Stimulated activated CD4-positive, alpha-beta T cell treated with anti-CD3 and anti-CD28 coated beads, Interleukin-15, amount 100 ng/mL, for 24 hours (primary cell): Measurements from ENCODE around the gene FAAH.

ENCODE experiments used
- DNase-seq: peaks from one replicate; pipeline ENCODE4 v3.0.0-alpha.2; 2020

Gene FAAH

DNA sequence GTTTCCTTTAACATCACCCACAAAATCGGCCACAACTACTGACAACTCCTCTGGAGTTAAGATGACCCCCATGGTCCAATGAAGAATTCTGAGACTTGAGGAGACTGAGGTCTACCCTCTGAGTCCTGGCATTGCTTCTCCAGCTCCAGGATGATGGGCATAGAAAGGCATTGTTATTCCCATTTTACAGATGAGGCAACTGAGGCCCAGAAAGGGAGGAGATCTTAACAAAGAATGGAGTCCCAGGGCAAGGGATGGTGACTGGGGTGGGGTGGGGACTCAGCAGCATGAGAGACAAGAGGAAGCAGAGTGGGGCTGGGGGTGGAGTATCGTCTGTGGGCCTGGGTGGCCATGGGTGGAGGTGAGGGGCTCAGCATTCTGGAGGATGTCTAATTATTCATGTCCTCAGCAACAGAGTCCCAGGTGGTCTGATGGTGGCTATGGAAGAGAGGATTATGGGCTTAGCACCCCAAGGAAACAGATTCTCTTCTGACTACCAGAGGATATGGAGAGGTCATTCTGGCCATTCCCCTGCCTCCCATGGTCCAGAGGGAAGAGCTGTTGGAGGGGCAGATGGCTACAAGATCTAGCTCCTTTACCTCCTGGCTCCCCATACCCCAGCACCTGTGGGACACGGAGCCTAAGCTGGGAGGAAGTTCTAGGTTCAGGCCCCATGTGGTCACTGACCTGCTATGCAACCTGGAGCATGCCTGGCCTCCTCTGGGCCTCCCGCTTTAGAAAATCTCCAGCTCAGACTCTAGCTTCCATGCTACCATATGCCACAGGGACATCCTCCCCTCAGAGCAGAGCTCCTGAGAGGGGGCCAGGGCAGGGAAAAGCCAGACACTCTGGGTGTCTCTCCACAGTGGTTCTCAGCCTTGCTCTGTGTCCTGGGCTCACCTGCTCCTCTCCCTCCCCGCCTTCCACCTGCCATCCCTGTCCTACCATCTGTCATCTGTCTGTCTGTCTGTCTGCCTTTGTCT lies 58.1 kb downstream of the FAAH start:
- no peak for DNase-seq

DNA sequence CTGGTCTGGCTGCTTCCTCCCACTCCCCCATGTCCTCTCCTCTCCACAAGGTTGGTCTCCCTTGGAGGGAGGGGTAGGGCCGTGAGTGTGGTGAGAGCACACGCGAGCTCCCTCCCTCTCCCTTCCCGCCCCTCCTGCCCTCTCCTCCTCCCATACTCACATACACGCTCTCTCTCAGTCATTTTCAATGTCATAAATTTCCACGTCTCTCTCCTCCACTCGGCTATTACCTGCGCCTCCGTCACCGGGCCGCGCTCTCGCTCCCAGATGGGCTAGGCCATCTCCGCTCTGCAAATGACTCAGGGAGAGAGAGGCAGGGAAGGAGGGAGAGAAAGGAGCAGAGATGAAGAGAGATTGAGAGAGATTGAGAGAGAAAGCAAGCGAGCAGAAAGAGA lies 58.8 kb downstream of the FAAH start:
- DNase-seq: no peak

GRCh38 chr1:46453449-46453848 lies 59.3 kb downstream of the FAAH start:
- DNase-seq: no peak

- no peak for DNase-seq
These were observed 61.8 kb downstream of the FAAH start for GRCh38 chr1:46455951-46456350.

DNA sequence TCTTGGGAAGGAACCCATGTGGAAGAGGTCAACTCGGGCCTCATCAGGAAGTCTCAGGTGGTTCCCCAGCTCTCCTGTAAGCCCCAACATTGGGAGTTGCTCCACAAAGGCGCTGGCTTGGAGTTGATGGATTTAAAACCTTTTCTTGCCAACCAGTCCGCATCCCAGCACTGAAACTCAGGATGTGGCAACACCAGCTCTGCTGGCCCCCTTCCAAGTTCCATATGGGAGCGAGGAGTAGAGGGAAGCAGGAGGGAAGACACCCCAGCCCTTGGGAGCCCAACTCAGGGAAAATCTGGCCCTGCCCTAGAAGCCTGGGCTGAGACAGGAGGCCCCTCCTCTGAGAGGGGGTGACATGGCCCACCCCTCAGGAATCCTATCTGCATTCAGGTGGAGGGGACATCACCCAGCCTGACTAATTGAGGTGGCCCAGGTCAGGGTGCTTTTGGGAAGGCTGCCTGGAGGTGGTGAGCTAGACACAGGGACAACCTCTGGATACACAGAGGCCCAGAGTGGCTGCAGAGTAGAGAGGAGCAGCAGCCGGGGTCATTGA lies 62.4 kb downstream of the FAAH start:
- DNase-seq: no peak

- no peak for DNase-seq
These were observed 63.1 kb downstream of the FAAH start for GRCh38 chr1:46457178-46457577.

DNA sequence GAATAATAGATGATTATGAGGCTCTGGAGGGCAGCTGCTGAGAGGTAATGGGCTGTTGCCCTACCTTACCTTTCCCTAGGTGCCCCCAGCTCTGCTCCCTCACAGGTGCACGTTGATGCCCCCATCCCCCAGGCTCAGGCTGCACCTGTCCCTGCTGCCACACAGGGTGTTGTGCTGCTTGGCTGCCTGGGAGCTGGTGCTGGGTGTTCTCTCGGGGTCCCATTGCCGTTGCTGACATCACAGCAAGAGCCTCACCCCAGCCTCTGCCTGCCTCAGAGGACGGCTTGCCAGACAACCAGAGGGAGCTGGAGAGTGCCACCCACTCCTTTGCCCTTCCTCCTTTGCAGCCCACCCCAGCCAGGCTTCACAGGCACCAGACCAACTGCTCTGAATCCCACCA lies 64.1 kb downstream of the FAAH start:
- DNase-seq: no peak

GRCh38 chr1:46458846-46459245 lies 64.7 kb downstream of the FAAH start:
- no peak for DNase-seq

DNA sequence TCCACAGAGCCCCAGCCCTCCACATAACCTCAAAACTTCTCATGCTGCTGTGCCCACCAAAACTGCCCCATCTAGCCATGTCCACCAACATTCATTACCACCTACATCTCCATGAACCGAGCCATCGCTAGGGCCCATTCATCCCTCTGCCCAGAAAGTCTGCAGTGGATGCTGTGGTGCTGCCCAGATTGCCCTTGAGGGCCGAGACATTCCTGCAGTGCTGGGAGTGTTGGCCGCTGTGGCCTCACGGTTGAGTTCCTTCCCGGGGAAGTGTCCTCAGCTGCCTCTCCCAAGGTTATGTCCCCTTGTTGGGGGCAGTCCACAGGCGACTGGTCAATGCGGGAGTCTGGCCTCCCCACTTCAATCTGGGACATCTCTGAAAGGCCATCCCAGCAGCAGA lies 65.2 kb downstream of the FAAH start:
- DNase-seq: no peak

DNA sequence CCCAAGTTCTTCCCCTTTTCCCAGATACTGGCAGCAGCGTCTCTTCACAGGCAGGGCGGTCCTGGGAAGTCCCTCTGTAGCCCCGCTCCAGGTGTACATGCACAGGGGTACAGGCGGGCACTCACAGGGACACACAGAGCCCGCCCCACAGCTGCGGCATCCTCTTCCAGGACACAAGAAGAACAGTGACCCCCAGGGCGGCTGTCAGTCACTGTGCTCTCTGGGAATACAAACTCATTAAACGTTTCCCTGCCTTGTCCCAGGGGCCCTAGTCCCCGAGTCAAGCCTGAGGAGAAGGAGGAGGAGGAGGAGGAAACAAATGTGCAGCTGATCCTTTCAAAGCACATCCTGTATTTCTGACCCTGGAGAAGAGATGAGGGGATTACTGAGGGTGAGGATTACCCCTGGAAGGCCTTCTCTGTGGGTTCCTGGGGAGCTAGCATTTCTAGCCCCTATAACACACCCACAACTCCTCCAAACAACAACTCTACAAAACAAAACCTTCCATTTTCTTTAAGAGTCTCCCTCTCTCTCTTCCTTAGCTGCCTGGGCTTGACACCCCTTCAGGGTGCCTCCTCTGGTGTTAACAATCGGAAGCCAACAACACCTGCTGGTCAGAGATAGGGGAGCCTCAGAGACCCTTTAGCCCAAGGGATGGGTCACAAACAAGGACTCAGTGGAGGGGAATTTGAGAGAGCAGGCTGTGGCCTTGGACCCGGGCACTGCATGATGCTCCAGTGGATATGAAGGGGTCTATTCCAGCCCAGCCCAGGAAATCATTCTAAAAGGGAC lies 67.1 kb downstream of the FAAH start:
- DNase-seq: no peak

DNA sequence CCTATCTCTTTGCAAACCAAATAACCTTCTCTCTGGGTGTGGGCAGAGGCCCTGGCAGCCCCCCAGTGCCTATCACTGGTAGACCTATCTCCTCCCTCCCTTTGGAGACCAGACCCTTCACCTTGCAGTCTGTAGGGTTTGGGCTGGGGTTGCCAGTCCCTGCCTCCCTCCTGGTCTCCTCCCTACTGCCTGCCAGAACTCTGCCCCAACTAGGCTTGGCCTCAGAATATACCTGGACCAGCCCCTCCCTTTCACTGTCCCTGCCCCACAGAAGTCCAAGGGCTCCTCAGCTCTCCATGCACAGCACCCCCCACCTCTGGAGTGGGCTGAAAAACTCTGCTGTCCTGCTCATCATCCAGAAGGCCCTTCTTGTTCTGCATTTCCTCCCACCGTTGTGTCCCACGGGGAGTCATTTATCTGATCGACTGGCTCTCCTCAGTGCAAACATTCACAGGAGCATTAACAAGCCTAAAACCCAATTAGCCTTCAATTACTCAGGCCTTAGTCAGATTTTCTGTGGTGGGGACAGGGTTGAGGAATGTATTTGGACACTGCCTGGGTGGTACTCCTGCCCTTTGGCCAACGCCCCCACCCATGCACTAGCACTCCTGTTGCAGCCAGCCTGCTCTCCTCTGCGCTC lies 67.8 kb downstream of the FAAH start:
- no peak for DNase-seq
